H9 (cell line): ENCODE results near the gene PABPC1L2B. TPM values are rescaled to one million over a fixed set of nuclear protein-coding genes. Genes with fewer than 3 reads are reported as not detected.
"Not testable (repeated sequence)": the region's sequence is repeated elsewhere in the genome, so short reads cannot be mapped to it uniquely, and the experiment has no call there.

ENCODE experiments used
- DNase-seq: peaks from one replicate; pipeline ENCODE4 v3.0.0-alpha.2; 2017
- H2AFZ ChIP-seq: one replicate; pipeline ENCODE4 v1.6.1; 2013; ENCODE audit warnings: mild to moderate bottlenecking, low read length, control low read depth, moderate library complexity
- H2AK5ac ChIP-seq: 2 replicates; pipeline ENCODE4 v1.6.1; 2013; ENCODE audit warnings: low read length, control low read depth, mixed read lengths; ENCODE audit not compliant: insufficient read length
- H2BK120ac ChIP-seq: one replicate; pipeline ENCODE4 v1.6.1; 2013; ENCODE audit warnings: low read depth, mild to moderate bottlenecking, low read length, control low read depth, inconsistent platforms; ENCODE audit not compliant: poor library complexity, severe bottlenecking
- H2BK12ac ChIP-seq: 2 replicates; pipeline ENCODE4 v1.6.1; 2013; ENCODE audit warnings: low read length, control low read depth, mixed read lengths, low read depth; ENCODE audit not compliant: insufficient read length
- H2BK15ac ChIP-seq: 2 replicates; pipeline ENCODE4 v1.6.1; 2013; ENCODE audit warnings: low read depth, low read length, control low read depth
- H2BK20ac ChIP-seq: one replicate; pipeline ENCODE4 v1.6.1; 2013; ENCODE audit warnings: low read depth, mild to moderate bottlenecking, low read length, control low read depth, inconsistent platforms; ENCODE audit not compliant: poor library complexity, severe bottlenecking
- H2BK5ac ChIP-seq: 2 replicates; pipeline ENCODE4 v1.6.1; 2013; ENCODE audit warnings: low read length, control low read depth, mixed read lengths; ENCODE audit not compliant: insufficient read length
- H3K14ac ChIP-seq: 2 replicates; pipeline ENCODE4 v1.6.1; 2013; ENCODE audit warnings: low read length, control low read depth; ENCODE audit not compliant: insufficient read depth
- H3K18ac ChIP-seq: 2 replicates; pipeline ENCODE4 v1.6.1; 2013; ENCODE audit warnings: low read depth, mild to moderate bottlenecking, mixed read lengths, low read length, control low read depth; ENCODE audit not compliant: insufficient read length
- H3K23ac ChIP-seq: 2 replicates; pipeline ENCODE4 v1.6.1; 2013; ENCODE audit warnings: low read length, control low read depth, mixed read lengths, low read depth; ENCODE audit not compliant: insufficient read length
- H3K23me2 ChIP-seq: 2 replicates; pipeline ENCODE4 v1.6.1; 2013; ENCODE audit warnings: low read depth, mild to moderate bottlenecking, mixed read lengths, low read length, control low read depth; ENCODE audit not compliant: insufficient read length, poor library complexity, severe bottlenecking
- H3K27ac ChIP-seq: 2 replicates; pipeline ENCODE4 v1.5.1; 2013; ENCODE audit warnings: low read length, control low read depth, mixed read lengths, low read depth; ENCODE audit not compliant: insufficient read length
- H3K27me3 ChIP-seq: 2 replicates; pipeline ENCODE4 v1.6.1; 2013; ENCODE audit warnings: low read length, control low read depth, inconsistent platforms; ENCODE audit not compliant: insufficient read depth
- H3K4ac ChIP-seq: 2 replicates; pipeline ENCODE4 v1.6.1; 2013; ENCODE audit warnings: low read depth, mild to moderate bottlenecking, control low read depth, inconsistent platforms, low read length, moderate library complexity
- H3K4me1 ChIP-seq: 2 replicates; pipeline ENCODE4 v1.6.1; 2013; ENCODE audit warnings: low read length, control low read depth, inconsistent platforms; ENCODE audit not compliant: insufficient read depth
- H3K4me2 ChIP-seq: 2 replicates; pipeline ENCODE4 v1.6.1; 2013; ENCODE audit warnings: low read length, control low read depth, mixed read lengths; ENCODE audit not compliant: insufficient read length, insufficient read depth
- H3K56ac ChIP-seq: 2 replicates; pipeline ENCODE4 v1.6.1; 2013; ENCODE audit warnings: low read depth, mild to moderate bottlenecking, mixed read lengths, low read length, control low read depth; ENCODE audit not compliant: insufficient read length
- H3K79me1 ChIP-seq: 2 replicates; pipeline ENCODE4 v1.6.1; 2013; ENCODE audit warnings: low read depth, mild to moderate bottlenecking, moderate library complexity, low read length, control low read depth, inconsistent platforms; ENCODE audit not compliant: insufficient read depth, poor library complexity, severe bottlenecking
- H3K79me2 ChIP-seq: 2 replicates; pipeline ENCODE4 v1.6.1; 2013; ENCODE audit warnings: low read length, control low read depth, inconsistent platforms; ENCODE audit not compliant: insufficient read depth
- H3K9ac ChIP-seq: 2 replicates; pipeline ENCODE4 v1.6.1; 2013; ENCODE audit warnings: low read length, control low read depth, mixed read lengths; ENCODE audit not compliant: insufficient read length; ENCODE audit errors: extremely low read depth
- H3K9me3 ChIP-seq: one replicate; pipeline ENCODE4 v1.6.1; 2013; ENCODE audit warnings: low read depth, low read length, inconsistent platforms; ENCODE audit not compliant: control insufficient read depth
- H3T11ph ChIP-seq: one replicate; pipeline ENCODE4 v1.6.1; 2013; ENCODE audit warnings: mild to moderate bottlenecking, low read length, control low read depth, inconsistent platforms
- H4K20me1 ChIP-seq: one replicate; pipeline ENCODE4 v1.6.1; 2013; ENCODE audit not compliant: control insufficient read depth, insufficient read length, insufficient read depth
- H4K5ac ChIP-seq: 2 replicates; pipeline ENCODE4 v1.6.1; 2013; ENCODE audit warnings: low read depth, mild to moderate bottlenecking, mixed read lengths, low read length, control low read depth; ENCODE audit not compliant: insufficient read length
- H4K8ac ChIP-seq: replicated peaks from 2 replicates; pipeline ENCODE4 v1.6.1; 2013; ENCODE audit warnings: low read length, control low read depth, mixed read lengths, low read depth; ENCODE audit not compliant: insufficient read length
- H4K91ac ChIP-seq: 2 replicates; pipeline ENCODE4 v1.6.1; 2013; ENCODE audit warnings: low read depth, mild to moderate bottlenecking, moderate library complexity, mixed read lengths, low read length, control low read depth; ENCODE audit not compliant: insufficient read length
- H3K27ac Mint-ChIP-seq, 3 experiments: 2 replicates in 2 of 3; 3 replicates in 1 of 3; pipeline ENCODE4 v1.8.0; 2020 to 2021; ENCODE audit warnings: mixed read lengths in 3 of 3, mild to moderate bottlenecking in 1 of 3, moderate library complexity in 1 of 3
- H3K27me3 Mint-ChIP-seq: 2 replicates; pipeline ENCODE4 v1.8.0; 2021; ENCODE audit warnings: low read depth, mild to moderate bottlenecking, moderate library complexity, mixed read lengths
- H3K36me3 Mint-ChIP-seq, 3 experiments: 2 replicates in 2 of 3; 3 replicates in 1 of 3; pipeline ENCODE4 v1.8.0; 2020 to 2021; ENCODE audit warnings: low read depth in 3 of 3, mixed read lengths in 3 of 3; ENCODE audit not compliant: insufficient read depth in 1 of 3
- H3K4me1 Mint-ChIP-seq, 2 experiments: 2 replicates each; pipeline ENCODE4 v1.8.0; 2020; ENCODE audit warnings: mixed read lengths in 2 of 2
- H3K4me3 Mint-ChIP-seq, 2 experiments: 2 replicates in 1 of 2; 3 replicates in 1 of 2; pipeline ENCODE4 v1.8.0; 2020 to 2021; ENCODE audit warnings: mild to moderate bottlenecking in 2 of 2, mixed read lengths in 2 of 2, moderate library complexity in 1 of 2
- H3K9me3 Mint-ChIP-seq, 2 experiments: 2 replicates in 1 of 2; 3 replicates in 1 of 2; pipeline ENCODE4 v1.8.0; 2020; ENCODE audit warnings: mild to moderate bottlenecking in 2 of 2, mixed read lengths in 2 of 2, moderate library complexity in 1 of 2
- WGBS: extraction: QIAGEN DNeasy Blood & Tissue Kit; methylation state at CpG from one replicate; pipeline ENCODE4 v1.1.7; 2013; ENCODE audit warnings: missing lambda C conversion rate, low lambda C conversion rate, mixed read lengths; ENCODE audit not compliant: insufficient read length; ENCODE audit errors: extremely low coverage; 5-methylcytosine and 5-hydroxymethylcytosine counted together
- long read RNA-seq: library from polyadenylated mRNA; unstranded; transcript quantifications from one replicate; pipeline ENCODE4 v2.0.0, GENCODE V29; 2020
- total RNA-seq: library from RNA; stranded (reverse); gene quantifications from 2 replicates; pipeline ENCODE4 v1.2.1, GENCODE V29; 2021

Gene PABPC1L2B
- total RNA-seq = 1.8 TPM in 2 replicates
- long read RNA-seq = 0 reads

- H3K4me2 ChIP-seq, H2BK5ac ChIP-seq, H3K9ac ChIP-seq, H2BK20ac ChIP-seq, H2BK15ac ChIP-seq, DNase-seq, H3K4me1 Mint-ChIP-seq, H3K27me3 Mint-ChIP-seq, H3K27me3 ChIP-seq, H3K18ac ChIP-seq, H3K23ac ChIP-seq, H3K56ac ChIP-seq, H4K8ac ChIP-seq, H3K14ac ChIP-seq, H3K4me1 ChIP-seq, H3K23me2 ChIP-seq, H3K4me3 Mint-ChIP-seq, H4K91ac ChIP-seq, H3K9me3 Mint-ChIP-seq, H2AK5ac ChIP-seq, H3K27ac Mint-ChIP-seq, H4K5ac ChIP-seq, H3T11ph ChIP-seq, H2BK120ac ChIP-seq, H3K79me1 ChIP-seq, H3K9me3 ChIP-seq, H3K36me3 Mint-ChIP-seq, H3K27ac ChIP-seq, H2AFZ ChIP-seq, H4K20me1 ChIP-seq, H3K79me2 ChIP-seq, H3K4ac ChIP-seq, H2BK12ac ChIP-seq: not testable (repeated sequence)
- no CpG with 5 or more reads among the region's 44 CpGs for WGBS
These were observed at the start of gene PABPC1L2B for GRCh38 chrX:73002733-73003132. Gene PABPC1L2B (plus strand): TSS chrX:73002939. CDS start chrX:73003643, 704 bp downstream.

- not testable (repeated sequence) for H3K9ac ChIP-seq, H3K4me2 ChIP-seq, H3K4ac ChIP-seq, H4K20me1 ChIP-seq, H3K9me3 Mint-ChIP-seq, H3K79me1 ChIP-seq, H4K5ac ChIP-seq, H3K27me3 ChIP-seq, H4K91ac ChIP-seq, H3K9me3 ChIP-seq, H3K56ac ChIP-seq, H3K79me2 ChIP-seq, H3K27me3 Mint-ChIP-seq, H2BK120ac ChIP-seq, H2AK5ac ChIP-seq, H2BK5ac ChIP-seq, H2AFZ ChIP-seq, H2BK15ac ChIP-seq, H3K4me1 ChIP-seq, H3K14ac ChIP-seq, H2BK12ac ChIP-seq, H3K18ac ChIP-seq, H3T11ph ChIP-seq, H3K36me3 Mint-ChIP-seq, H3K27ac ChIP-seq, H3K23me2 ChIP-seq, H3K4me1 Mint-ChIP-seq, H3K4me3 Mint-ChIP-seq, H3K23ac ChIP-seq, DNase-seq, H3K27ac Mint-ChIP-seq, H4K8ac ChIP-seq, H2BK20ac ChIP-seq
- no CpG with 5 or more reads among the region's 9 CpGs for WGBS
These were observed 42.8 kb upstream of the PABPC1L2B start for GRCh38 chrX:72959971-72960370.
